SU-DHL-6 (cell line): ENCODE results near the gene KIRREL1.

ENCODE experiments used
- H2AFZ ChIP-seq: fragments of 200-600 bp; sonication (generic); 2 replicates; pipeline ENCODE4 v1.6.1; 2014; ENCODE audit warnings: low read depth, mild to moderate bottlenecking, moderate library complexity, mixed read lengths, antibody characterized with exemption, low read length; ENCODE audit not compliant: severe bottlenecking
- H3F3A ChIP-seq: fragments of 200-600 bp; shearing (Covaris generic); 2 replicates; pipeline ENCODE4 v1.6.0; 2016; ENCODE audit warnings: antibody characterized with exemption, mild to moderate bottlenecking; ENCODE audit not compliant: insufficient read depth
- H3K27ac ChIP-seq: fragments of 200-600 bp; sonication (generic); 2 replicates; pipeline ENCODE4 v1.5.1; 2016; ENCODE audit warnings: low read depth, mild to moderate bottlenecking, low read length, moderate library complexity, mixed read lengths
- H3K27me3 ChIP-seq: fragments of 200-600 bp; sonication (generic), shearing (Covaris generic); 2 replicates; pipeline ENCODE4 v1.6.0; 2014; ENCODE audit warnings: mild to moderate bottlenecking, low read length
- H3K36me3 ChIP-seq: fragments of 200-600 bp; sonication (generic); 2 replicates; pipeline ENCODE4 v1.6.1; 2014; ENCODE audit warnings: mild to moderate bottlenecking, low read length, mixed read lengths
- H3K4me2 ChIP-seq: fragments of 300-600, 200-600 bp; shearing (Covaris generic), sonication (generic); 2 replicates; pipeline ENCODE4 v1.6.0; 2014; ENCODE audit warnings: low read length, low read depth, mild to moderate bottlenecking; ENCODE audit not compliant: poor library complexity, severe bottlenecking
- H3K4me3 ChIP-seq: fragments of 200-600 bp; sonication (generic); 2 replicates; pipeline ENCODE4 v1.5.1; 2014; ENCODE audit warnings: antibody characterized with exemption, low read length, mild to moderate bottlenecking, mixed read lengths; ENCODE audit not compliant: insufficient read depth, poor library complexity, severe bottlenecking
- H3K79me2 ChIP-seq: fragments of 200-600 bp; sonication (generic); 2 replicates; pipeline ENCODE4 v1.6.1; 2014; ENCODE audit warnings: mild to moderate bottlenecking, low read length, moderate library complexity; ENCODE audit not compliant: insufficient read depth
- H3K9ac ChIP-seq: fragments of 200-600 bp; sonication (generic); 2 replicates; pipeline ENCODE4 v1.7.0; 2014; ENCODE audit warnings: mild to moderate bottlenecking, low read length
- H3K9me2 ChIP-seq: fragments of 200-600 bp; sonication (generic); replicated peaks from 2 replicates; pipeline ENCODE4 v1.6.1; 2014; ENCODE audit warnings: low read length; ENCODE audit not compliant: insufficient read depth
- H3K9me3 ChIP-seq: fragments of 200-600 bp; sonication (generic); 2 replicates; pipeline ENCODE4 v1.6.1; 2014; ENCODE audit warnings: low read length, mixed read lengths; ENCODE audit not compliant: insufficient read depth
- H4K20me1 ChIP-seq: fragments of 200-600 bp; sonication (generic); 2 replicates; pipeline ENCODE4 v1.6.1; 2014; ENCODE audit warnings: low read depth, mild to moderate bottlenecking, antibody characterized with exemption, low read length, moderate library complexity, mixed read lengths
- CTCF ChIP-seq: fragments of 200-600 bp; sonication (generic); IDR thresholded peaks from one replicate; pipeline ENCODE4 v1.5.1; 2017; ENCODE audit warnings: antibody characterized with exemption, mild to moderate bottlenecking, low read length, moderate library complexity; ENCODE audit not compliant: insufficient read depth, poor library complexity, severe bottlenecking
- EZH2phosphoT487 ChIP-seq: fragments of 200-600 bp; sonication (generic), shearing (Covaris generic); conservative IDR thresholded peaks from 2 replicates; pipeline ENCODE4 v1.6.1; 2018; ENCODE audit warnings: mild to moderate bottlenecking, antibody characterized with exemption, low read length, moderate library complexity, mixed read lengths

KIRREL1 gene

GRCh38 chr1:158007180-158007579, 13.7 kb downstream of the KIRREL1 start:
- no peaks in the 10 kb centered on the region for H4K20me1 ChIP-seq
- no peak overlapping the region for H3K4me3 ChIP-seq
- no peak overlapping the region for H2AFZ ChIP-seq
- H3K9me3 ChIP-seq: no peaks in the 10 kb centered on the region
- H3F3A ChIP-seq: no peaks in the 10 kb centered on the region
- H3K36me3 ChIP-seq: no peaks in the 10 kb centered on the region
- H3K9me2 ChIP-seq: no peaks in the 10 kb centered on the region
- H3K27me3 ChIP-seq: no peaks in the 10 kb centered on the region; the same call in 1 of the 2 replicates
- H3K79me2 ChIP-seq: no peaks in the 10 kb centered on the region
- TF ChIP-seq EZH2phosphoT487 (no peak), CTCF (no peak)
- no peak overlapping the region for H3K9ac ChIP-seq
- no peak overlapping the region for H3K4me2 ChIP-seq
- H3K27ac ChIP-seq: no peak overlapping the region

GRCh38 chr1:158007667-158008386, 14.4 kb downstream of the KIRREL1 start:
- H3K9ac ChIP-seq: no peak overlapping the region
- no peaks in the 10 kb centered on the region for H4K20me1 ChIP-seq
- no peaks in the 10 kb centered on the region; the same call in 1 of the 2 replicates for H3K27me3 ChIP-seq
- H3K4me2 ChIP-seq: no peak overlapping the region
- TF ChIP-seq CTCF (no peak), EZH2phosphoT487 (no peak)
- no peaks in the 10 kb centered on the region for H3K9me3 ChIP-seq
- no peaks in the 10 kb centered on the region for H3K9me2 ChIP-seq
- H3F3A ChIP-seq: no peaks in the 10 kb centered on the region
- H3K79me2 ChIP-seq: no peaks in the 10 kb centered on the region
- no peak overlapping the region for H2AFZ ChIP-seq
- no peak overlapping the region for H3K4me3 ChIP-seq
- H3K36me3 ChIP-seq: no peaks in the 10 kb centered on the region
- H3K27ac ChIP-seq: no peak overlapping the region

GRCh38 chr1:158008630-158009029, 15.2 kb downstream of the KIRREL1 start:
- no peak overlapping the region for H3K4me3 ChIP-seq
- H3F3A ChIP-seq: no peaks in the 10 kb centered on the region
- H3K27ac ChIP-seq: no peak overlapping the region
- H3K79me2 ChIP-seq: no peaks in the 10 kb centered on the region
- no peaks in the 10 kb centered on the region for H3K9me3 ChIP-seq
- H2AFZ ChIP-seq: no peak overlapping the region
- no peak overlapping the region for H3K9ac ChIP-seq
- H3K27me3 ChIP-seq: no peaks in the 10 kb centered on the region; the same call in 1 of the 2 replicates
- no peaks in the 10 kb centered on the region for H3K9me2 ChIP-seq
- no peaks in the 10 kb centered on the region for H3K36me3 ChIP-seq
- no peak overlapping the region for H3K4me2 ChIP-seq
- no peaks in the 10 kb centered on the region for H4K20me1 ChIP-seq
- no peak for TF ChIP-seq EZH2phosphoT487
- TF ChIP-seq CTCF: no peak
